GM23338 (cell line): Measurements from ENCODE around the gene ANKFY1. TPM values are rescaled to one million over a fixed set of nuclear protein-coding genes. Genes with fewer than 3 reads are reported as not detected.

Experiments used
- ATAC-seq: fragments of 200-7000 bp; cut with Tn5 transposase; 3 replicates; pipeline ENCODE4 v1.9.1; 2020
- DNase-seq: peaks from one replicate; pipeline ENCODE4 v3.0.0-alpha.2; 2015; ENCODE audit warnings: low spot score
- H2AFZ ChIP-seq: fragments of 200-600 bp; sonication (generic); 2 replicates; pipeline ENCODE4 v1.8.0; 2016; ENCODE audit warnings: antibody characterized with exemption, mild to moderate bottlenecking, moderate library complexity
- H3F3A ChIP-seq: fragments of 200-600 bp; sonication (generic); replicated peaks from 2 replicates; pipeline ENCODE4 v1.8.0; 2017; ENCODE audit warnings: antibody characterized with exemption, mixed run types, low read depth
- H3K27ac ChIP-seq: fragments of 200-600 bp; sonication (generic); 2 replicates; pipeline ENCODE4 v1.6.1; 2016; ENCODE audit warnings: low read depth
- H3K27me3 ChIP-seq: fragments of 200-600 bp; sonication (generic); 2 replicates; pipeline ENCODE4 v1.8.0; 2016; ENCODE audit warnings: mild to moderate bottlenecking, mixed run types, moderate library complexity; ENCODE audit not compliant: insufficient read depth
- H3K36me3 ChIP-seq: fragments of 200-600 bp; sonication (generic); 2 replicates; pipeline ENCODE4 v1.8.0; 2016; ENCODE audit warnings: mild to moderate bottlenecking; ENCODE audit not compliant: insufficient read depth
- H3K4me1 ChIP-seq: fragments of 200-600 bp; sonication (generic); 2 replicates; pipeline ENCODE4 v1.8.0; 2016; ENCODE audit warnings: mild to moderate bottlenecking, moderate library complexity; ENCODE audit not compliant: insufficient read depth
- H3K4me2 ChIP-seq: fragments of 200-600 bp; sonication (generic); 2 replicates; pipeline ENCODE4 v1.7.1; 2017; ENCODE audit warnings: mixed run types
- H3K4me3 ChIP-seq: fragments of 200-600 bp; sonication (generic); 2 replicates; pipeline ENCODE4 v1.6.1; 2016; ENCODE audit warnings: mixed run types
- H3K79me2 ChIP-seq: fragments of 200-600 bp; sonication (generic); replicated peaks from 2 replicates; pipeline ENCODE4 v1.8.0; 2017; ENCODE audit warnings: mild to moderate bottlenecking; ENCODE audit not compliant: insufficient read depth
- H3K9me2 ChIP-seq: fragments of 200-600 bp; sonication (generic); 2 replicates; pipeline ENCODE4 v1.8.0; 2017; ENCODE audit not compliant: insufficient read depth
- H4K20me1 ChIP-seq: fragments of 200-600 bp; sonication (generic); replicated peaks from 2 replicates; pipeline ENCODE4 v1.8.0; 2017; ENCODE audit warnings: mild to moderate bottlenecking; ENCODE audit not compliant: insufficient read depth
- H3K27ac Mint-ChIP-seq: 2 replicates; pipeline ENCODE4 v1.8.0; 2020; ENCODE audit warnings: inconsistent platforms, mild to moderate bottlenecking, moderate library complexity, mixed read lengths
- H3K27me3 Mint-ChIP-seq: 3 replicates; pipeline ENCODE4 v1.8.0; 2022; ENCODE audit warnings: low read depth, mild to moderate bottlenecking, moderate library complexity, mixed read lengths, inconsistent platforms; ENCODE audit not compliant: insufficient read depth, poor library complexity
- H3K36me3 Mint-ChIP-seq: 3 replicates; pipeline ENCODE4 v1.8.0; 2021; ENCODE audit warnings: low read depth, mild to moderate bottlenecking, inconsistent platforms, moderate library complexity, mixed read lengths
- H3K4me1 Mint-ChIP-seq: 3 replicates; pipeline ENCODE4 v1.8.0; 2020; ENCODE audit warnings: mild to moderate bottlenecking, inconsistent platforms, mixed read lengths
- H3K4me3 Mint-ChIP-seq: 3 replicates; pipeline ENCODE4 v1.8.0; 2021; ENCODE audit warnings: moderate library complexity, mild to moderate bottlenecking, inconsistent platforms, mixed read lengths
- H3K9me3 Mint-ChIP-seq: 3 replicates; pipeline ENCODE4 v1.8.0; 2020; ENCODE audit warnings: moderate library complexity, mild to moderate bottlenecking, inconsistent platforms, mixed read lengths
- EZH2 ChIP-seq: fragments of 200-600 bp; sonication (generic); IDR thresholded peaks from one replicate; pipeline ENCODE4 v1.8.0; 2017; ENCODE audit warnings: antibody characterized with exemption, mild to moderate bottlenecking, low read depth; ENCODE audit not compliant: unreplicated experiment
- EZH2phosphoT487 ChIP-seq: fragments of 200-600 bp; sonication (generic); IDR thresholded peaks from one replicate; pipeline ENCODE4 v1.8.1; 2018; ENCODE audit warnings: antibody characterized with exemption; ENCODE audit not compliant: unreplicated experiment
- JUNB ChIP-seq: IDR thresholded peaks from one replicate; pipeline ENCODE4 v1.6.1; 2016; ENCODE audit warnings: antibody characterized with exemption; ENCODE audit not compliant: unreplicated experiment
- NANOG ChIP-seq: IDR thresholded peaks from 2 replicates; pipeline ENCODE4 v1.6.1; 2016; ENCODE audit warnings: antibody characterized with exemption, borderline replicate concordance
- POLR2AphosphoS5 ChIP-seq: IDR thresholded peaks from 2 replicates; pipeline ENCODE4 v1.6.1; 2016; ENCODE audit warnings: antibody characterized with exemption, low read depth
- STAT1 ChIP-seq: IDR thresholded peaks from one replicate; pipeline ENCODE4 v1.6.1; 2016; ENCODE audit warnings: antibody characterized with exemption; ENCODE audit not compliant: unreplicated experiment
- ZNF114 ChIP-seq: fragments of 250-450 bp; sonication (Bioruptor Pico); IDR thresholded peaks from 2 replicates; pipeline ENCODE4 v1.5.0; 2020; ENCODE audit warnings: mild to moderate bottlenecking, moderate library complexity
- ZNF331 ChIP-seq: fragments of 250-450 bp; sonication (Bioruptor Pico); IDR thresholded peaks from 2 replicates; pipeline ENCODE4 v1.5.0; 2020; ENCODE audit warnings: low read depth, mild to moderate bottlenecking, moderate library complexity
- polyA plus RNA-seq: library from polyadenylated mRNA; unstranded; fragments of >200 nt; fragmentation: Nextera tagmentation; extraction: Ambion mirVana; gene quantifications from 2 replicates; pipeline ENCODE4 v1.2.1, GENCODE V29; 2016
- total RNA-seq: library from RNA; depleted of rRNA; stranded (reverse); fragments of >200 nt; shearing (Covaris generic); gene quantifications from 2 replicates; pipeline ENCODE4 v1.2.3, GENCODE V29; 2014
- TF ChIP-seq, protein P1 (sequence below), 2 experiments: fragments of 200-600 bp in 1 of 2; sonication (generic) in 1 of 2; conservative IDR thresholded peaks; 2 replicates each; pipeline versions ENCODE4 v1.5.1 to v1.6.1; 2016 to 2017; ENCODE audit warnings: antibody characterized with exemption in 2 of 2, low read depth in 2 of 2, mild to moderate bottlenecking in 2 of 2, moderate library complexity in 1 of 2
- TF ChIP-seq, protein P2 (sequence below): IDR thresholded peaks from one replicate; pipeline ENCODE4 v1.6.1; 2018; ENCODE audit warnings: antibody characterized with exemption; ENCODE audit not compliant: unreplicated experiment
- TF ChIP-seq, protein P3 (sequence below): IDR thresholded peaks from 2 replicates; pipeline ENCODE4 v1.6.1; 2016; ENCODE audit warnings: antibody characterized with exemption

Gene ANKFY1
- total and polyA plus RNA-seq, 2 experiments from 2014 or later: 12.9 to 44.4 TPM

DNA sequence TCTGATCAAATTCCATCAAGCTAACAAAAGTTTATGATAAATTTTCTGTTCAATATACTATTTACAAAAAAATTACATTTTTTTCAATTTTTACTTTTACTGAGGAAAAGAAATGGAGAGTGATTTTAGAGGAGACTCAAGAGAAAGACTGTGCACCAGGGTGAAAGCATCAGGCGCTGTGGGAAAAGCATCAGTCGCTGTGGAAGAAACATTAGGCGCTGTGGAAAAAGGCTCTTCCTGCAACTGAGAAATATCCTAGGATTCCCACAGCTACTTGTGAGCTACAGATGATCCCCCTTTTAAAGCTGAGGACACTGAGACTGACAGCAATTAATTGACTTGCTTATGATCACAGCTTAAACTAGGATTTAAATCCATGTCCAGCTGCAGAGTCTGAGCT lies 4.9 kb downstream of the ANKFY1 start (continued):
- TF ChIP-seq, protein P1, sequence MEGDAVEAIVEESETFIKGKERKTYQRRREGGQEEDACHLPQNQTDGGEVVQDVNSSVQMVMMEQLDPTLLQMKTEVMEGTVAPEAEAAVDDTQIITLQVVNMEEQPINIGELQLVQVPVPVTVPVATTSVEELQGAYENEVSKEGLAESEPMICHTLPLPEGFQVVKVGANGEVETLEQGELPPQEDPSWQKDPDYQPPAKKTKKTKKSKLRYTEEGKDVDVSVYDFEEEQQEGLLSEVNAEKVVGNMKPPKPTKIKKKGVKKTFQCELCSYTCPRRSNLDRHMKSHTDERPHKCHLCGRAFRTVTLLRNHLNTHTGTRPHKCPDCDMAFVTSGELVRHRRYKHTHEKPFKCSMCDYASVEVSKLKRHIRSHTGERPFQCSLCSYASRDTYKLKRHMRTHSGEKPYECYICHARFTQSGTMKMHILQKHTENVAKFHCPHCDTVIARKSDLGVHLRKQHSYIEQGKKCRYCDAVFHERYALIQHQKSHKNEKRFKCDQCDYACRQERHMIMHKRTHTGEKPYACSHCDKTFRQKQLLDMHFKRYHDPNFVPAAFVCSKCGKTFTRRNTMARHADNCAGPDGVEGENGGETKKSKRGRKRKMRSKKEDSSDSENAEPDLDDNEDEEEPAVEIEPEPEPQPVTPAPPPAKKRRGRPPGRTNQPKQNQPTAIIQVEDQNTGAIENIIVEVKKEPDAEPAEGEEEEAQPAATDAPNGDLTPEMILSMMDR (conservative IDR thresholded peaks at IDR 0.05; ENCODE audit: low read depth in 2 of 2): no peak
- no peak for TF ChIP-seq STAT1
- TF ChIP-seq, protein P2, sequence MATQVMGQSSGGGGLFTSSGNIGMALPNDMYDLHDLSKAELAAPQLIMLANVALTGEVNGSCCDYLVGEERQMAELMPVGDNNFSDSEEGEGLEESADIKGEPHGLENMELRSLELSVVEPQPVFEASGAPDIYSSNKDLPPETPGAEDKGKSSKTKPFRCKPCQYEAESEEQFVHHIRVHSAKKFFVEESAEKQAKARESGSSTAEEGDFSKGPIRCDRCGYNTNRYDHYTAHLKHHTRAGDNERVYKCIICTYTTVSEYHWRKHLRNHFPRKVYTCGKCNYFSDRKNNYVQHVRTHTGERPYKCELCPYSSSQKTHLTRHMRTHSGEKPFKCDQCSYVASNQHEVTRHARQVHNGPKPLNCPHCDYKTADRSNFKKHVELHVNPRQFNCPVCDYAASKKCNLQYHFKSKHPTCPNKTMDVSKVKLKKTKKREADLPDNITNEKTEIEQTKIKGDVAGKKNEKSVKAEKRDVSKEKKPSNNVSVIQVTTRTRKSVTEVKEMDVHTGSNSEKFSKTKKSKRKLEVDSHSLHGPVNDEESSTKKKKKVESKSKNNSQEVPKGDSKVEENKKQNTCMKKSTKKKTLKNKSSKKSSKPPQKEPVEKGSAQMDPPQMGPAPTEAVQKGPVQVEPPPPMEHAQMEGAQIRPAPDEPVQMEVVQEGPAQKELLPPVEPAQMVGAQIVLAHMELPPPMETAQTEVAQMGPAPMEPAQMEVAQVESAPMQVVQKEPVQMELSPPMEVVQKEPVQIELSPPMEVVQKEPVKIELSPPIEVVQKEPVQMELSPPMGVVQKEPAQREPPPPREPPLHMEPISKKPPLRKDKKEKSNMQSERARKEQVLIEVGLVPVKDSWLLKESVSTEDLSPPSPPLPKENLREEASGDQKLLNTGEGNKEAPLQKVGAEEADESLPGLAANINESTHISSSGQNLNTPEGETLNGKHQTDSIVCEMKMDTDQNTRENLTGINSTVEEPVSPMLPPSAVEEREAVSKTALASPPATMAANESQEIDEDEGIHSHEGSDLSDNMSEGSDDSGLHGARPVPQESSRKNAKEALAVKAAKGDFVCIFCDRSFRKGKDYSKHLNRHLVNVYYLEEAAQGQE: no peak

DNA sequence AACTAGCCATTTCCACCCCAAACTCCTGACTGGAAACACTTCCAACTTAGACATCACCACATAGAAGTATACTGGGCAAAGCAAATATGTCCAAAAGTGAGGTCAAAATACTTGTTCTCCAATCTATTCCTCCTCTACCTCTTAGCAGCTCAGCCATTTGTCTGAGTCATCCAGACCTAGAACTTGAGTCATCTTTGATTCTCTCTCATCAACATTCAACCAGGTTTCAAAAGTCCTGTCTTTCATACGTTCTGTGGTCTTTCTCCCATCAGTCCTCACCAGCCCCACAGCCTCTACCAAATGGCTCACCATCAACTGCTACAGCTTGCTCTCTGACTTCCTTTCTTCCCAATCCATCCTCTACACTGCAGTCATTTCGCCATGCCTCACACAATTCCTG lies 6.8 kb downstream of the ANKFY1 start:
- Histone ChIP-seq H3K9me2 (no peaks in the 10 kb centered on the region), H3F3A (0 out of 2 replicates have a peak, but pooled peaks cover 2% of the 10 kb centered on the region), H3K4me3 (no peak overlapping the region), H3K36me3 (peaks cover 6% of the 10 kb centered on the region; the same call in 1 of the 2 replicates), H3K27me3 (no peaks in the 10 kb centered on the region), H3K27ac (no peak overlapping the region), H3K4me1 (no peaks in the 10 kb centered on the region; the same call in 1 of the 2 replicates), H3K4me2 (no peak overlapping the region), H2AFZ (no peak overlapping the region), H4K20me1 (peaks cover 60% of the 10 kb centered on the region), H3K79me2 (peaks cover 100% of the 10 kb centered on the region)
- no peak for DNase-seq
- peaks cover 33% of the 10 kb centered on the region for H3K36me3 Mint-ChIP-seq
- ATAC-seq: no peak
- H3K27me3 Mint-ChIP-seq: no peaks in the 10 kb centered on the region
- H3K9me3 Mint-ChIP-seq: peaks cover 17% of the 10 kb centered on the region
- H3K4me3 Mint-ChIP-seq: no peak overlapping the region
- no peak overlapping the region for H3K27ac Mint-ChIP-seq
- peaks cover 5% of the 10 kb centered on the region; the same call in 2 of the 3 replicates for H3K4me1 Mint-ChIP-seq
- TF ChIP-seq STAT1 (no peak), ZNF331 (CRISPR knock-in tag) (no peak), POLR2AphosphoS5 (no peak), EZH2 (no peak), JUNB (no peak), EZH2phosphoT487 (no peak), ZNF114 (CRISPR knock-in tag) (no peak), NANOG (no peak)
- TF ChIP-seq, protein P3, sequence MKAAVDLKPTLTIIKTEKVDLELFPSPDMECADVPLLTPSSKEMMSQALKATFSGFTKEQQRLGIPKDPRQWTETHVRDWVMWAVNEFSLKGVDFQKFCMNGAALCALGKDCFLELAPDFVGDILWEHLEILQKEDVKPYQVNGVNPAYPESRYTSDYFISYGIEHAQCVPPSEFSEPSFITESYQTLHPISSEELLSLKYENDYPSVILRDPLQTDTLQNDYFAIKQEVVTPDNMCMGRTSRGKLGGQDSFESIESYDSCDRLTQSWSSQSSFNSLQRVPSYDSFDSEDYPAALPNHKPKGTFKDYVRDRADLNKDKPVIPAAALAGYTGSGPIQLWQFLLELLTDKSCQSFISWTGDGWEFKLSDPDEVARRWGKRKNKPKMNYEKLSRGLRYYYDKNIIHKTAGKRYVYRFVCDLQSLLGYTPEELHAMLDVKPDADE: no peak
- TF ChIP-seq, protein P1 (conservative IDR thresholded peaks at IDR 0.05; ENCODE audit: low read depth in 2 of 2): no peak
